ENCODE results near the gene NDST4. TPM values are rescaled to one million over a fixed set of nuclear protein-coding genes. Genes with fewer than 3 reads are reported as not detected.

NDST4 gene
- total and polyA plus RNA-seq, 2 donors from 2014 or later, result not detected

- H3K27me3 ChIP-seq (ENCODE audit: control insufficient read depth, insufficient read depth, low read length), result no peaks in the 10 kb centered on the region
- no peaks in the 10 kb centered on the region for H3K9me3 ChIP-seq (ENCODE audit: control insufficient read depth in 2 of 3, insufficient read depth in 1 of 3, low read length in 3 of 3)
- no peak for TF ChIP-seq CTCF (IDR thresholded peaks at IDR 0.05; ENCODE audit: borderline replicate concordance, extremely low read depth, insufficient read depth)
- peak overlapping the region in 1 of 3 donors; percentile 10 for H3K4me3 ChIP-seq (ENCODE audit: low read length in 3 of 3)
- intact Hi-C loops (cut with DNase I), result no loop called here
- H3K27ac ChIP-seq (ENCODE audit: low read depth in 2 of 2, low read length in 2 of 2), result no peak overlapping the region
- H3K36me3 ChIP-seq (ENCODE audit: control insufficient read depth in 2 of 3, insufficient read depth in 3 of 3, low read length in 3 of 3), result no peaks in the 10 kb centered on the region
- peaks cover 0 to 7% (median 4%) of the 10 kb centered on the region in 3 donors for H3K4me1 ChIP-seq (ENCODE audit: control insufficient read depth in 2 of 3, insufficient read depth in 2 of 3, low read depth in 1 of 3, low read length in 3 of 3)
- peak in 2 of 5 donors; percentile 13 to 31 for DNase-seq
- H3K9ac ChIP-seq (ENCODE audit: low read length in 3 of 3), result no peak overlapping the region
- FAIRE-seq, result no peak
Measured at GRCh38 chr4:115145393-115146160, 32.2 kb upstream of the NDST4 start.

- no peak for TF ChIP-seq CTCF (IDR thresholded peaks at IDR 0.05; ENCODE audit: borderline replicate concordance, extremely low read depth, insufficient read depth)
- Histone ChIP-seq H3K36me3 (ENCODE audit: control insufficient read depth in 2 of 3, insufficient read depth in 3 of 3, low read length in 3 of 3) (no peaks in the 10 kb centered on the region), H3K9ac (ENCODE audit: low read length in 3 of 3) (no peak overlapping the region), H3K27me3 (ENCODE audit: control insufficient read depth, insufficient read depth, low read length) (no peaks in the 10 kb centered on the region), H3K4me3 (ENCODE audit: low read length in 3 of 3) (no peak overlapping the region), H3K4me1 (ENCODE audit: control insufficient read depth in 2 of 3, insufficient read depth in 2 of 3, low read depth in 1 of 3, low read length in 3 of 3) (no peaks in the 10 kb centered on the region), H3K9me3 (ENCODE audit: control insufficient read depth in 2 of 3, insufficient read depth in 1 of 3, low read length in 3 of 3) (no peaks in the 10 kb centered on the region), H3K27ac (ENCODE audit: low read depth in 2 of 2, low read length in 2 of 2) (no peak overlapping the region)
- intact Hi-C loops (cut with DNase I), result no loop called here
- DNase-seq (no peak), FAIRE-seq (no peak)
Measured at GRCh38 chr4:115128037-115128436, 14.6 kb upstream of the NDST4 start.

GRCh38 chr4:115126491-115126890 is 13.1 kb upstream of the NDST4 start:
- intact Hi-C loops (cut with DNase I), result no loop called here
- no peak for DNase-seq
- no peak for FAIRE-seq
- H3K4me3 ChIP-seq (ENCODE audit: low read length in 3 of 3), result no peak overlapping the region
- H3K4me1 ChIP-seq (ENCODE audit: control insufficient read depth in 2 of 3, insufficient read depth in 2 of 3, low read depth in 1 of 3, low read length in 3 of 3), result no peaks in the 10 kb centered on the region
- no peak overlapping the region for H3K9ac ChIP-seq (ENCODE audit: low read length in 3 of 3)
- no peaks in the 10 kb centered on the region for H3K9me3 ChIP-seq (ENCODE audit: control insufficient read depth in 2 of 3, insufficient read depth in 1 of 3, low read length in 3 of 3)
- H3K27me3 ChIP-seq (ENCODE audit: control insufficient read depth, insufficient read depth, low read length), result no peaks in the 10 kb centered on the region
- no peaks in the 10 kb centered on the region for H3K36me3 ChIP-seq (ENCODE audit: control insufficient read depth in 2 of 3, insufficient read depth in 3 of 3, low read length in 3 of 3)
- H3K27ac ChIP-seq (ENCODE audit: low read depth in 2 of 2, low read length in 2 of 2), result no peak overlapping the region
- no peak for TF ChIP-seq CTCF (IDR thresholded peaks at IDR 0.05; ENCODE audit: borderline replicate concordance, extremely low read depth, insufficient read depth)

All from kidney (tissue), 14 donors.